Prostate gland (tissue), 2 donors: ENCODE results near the gene NEURL1B. TPM values are rescaled to one million over a fixed set of nuclear protein-coding genes. Genes with fewer than 3 reads are reported as not detected.

Source experiments
- DNase-seq: peaks from one replicate; pipeline ENCODE4 v3.0.0-alpha.2; 2019; ENCODE audit warnings: low spot score
- H3K27ac ChIP-seq, 2 donors: fragments of 200-600 bp; sonication (generic); 2 replicates each; pipeline ENCODE4 v1.5.1; 2017 to 2019
- H3K27me3 ChIP-seq: fragments of 200-600 bp; sonication (generic); replicated peaks from 2 replicates; pipeline ENCODE4 v1.5.1; 2019; ENCODE audit not compliant: insufficient read depth
- H3K36me3 ChIP-seq, 2 donors: fragments of 200-600 bp; sonication (generic); 1 replicate in 1 of 2; 2 replicates in 1 of 2; pipeline versions ENCODE4 v1.5.1 to v1.8.1; 2017 to 2019
- H3K4me1 ChIP-seq: fragments of 200-600 bp; sonication (generic); replicated peaks from 2 replicates; pipeline ENCODE4 v1.5.1; 2019
- H3K4me3 ChIP-seq, 2 donors: fragments of 200-600 bp; sonication (generic); 2 replicates each; pipeline ENCODE4 v1.5.1; 2017 to 2019
- H3K9me3 ChIP-seq: fragments of 200-600 bp; sonication (generic); 2 replicates; pipeline ENCODE4 v1.5.1; 2017
- POLR2A ChIP-seq: fragments of 450-650 bp; IDR thresholded peaks from one replicate; pipeline ENCODE4 v1.6.1; 2016; ENCODE audit warnings: antibody characterized with exemption, mild to moderate bottlenecking
- POLR2AphosphoS5 ChIP-seq: sonication (generic); formaldehyde crosslinking; IDR thresholded peaks from one replicate; pipeline ENCODE4 v1.6.1; 2017; ENCODE audit warnings: antibody characterized with exemption
- WGBS: methylation state at CpG from one replicate; pipeline ENCODE4 v1.1.5; 2018; 5-methylcytosine and 5-hydroxymethylcytosine counted together
- intact Hi-C: fragments of 100-400 bp; cut with DNase I; formaldehyde crosslinking; loops from one replicate; pipeline ENCODE4 v1.14.2; 2022
- total RNA-seq, 2 donors: library from RNA; depleted of rRNA; stranded (reverse); fragments of >200 nt; gene quantifications; one replicate each; pipeline ENCODE4 v1.1.0, GENCODE V29; 2016
- TF ChIP-seq, protein P1 (sequence below), 4 experiments: fragments of 200-600 bp in 2 of 4; fragments of 450-650 bp in 2 of 4; sonication (generic) in 2 of 4; IDR thresholded peaks; 1 replicate in 3 of 4; 2 replicates in 1 of 4; pipeline ENCODE4 v1.5.1; 2016 to 2019; ENCODE audit warnings: antibody characterized with exemption in 4 of 4, mild to moderate bottlenecking in 2 of 4, moderate library complexity in 2 of 4

NEURL1B gene
- total RNA-seq, 2 donors from 2014 or later = 23.9 to 39.9 TPM

DNA sequence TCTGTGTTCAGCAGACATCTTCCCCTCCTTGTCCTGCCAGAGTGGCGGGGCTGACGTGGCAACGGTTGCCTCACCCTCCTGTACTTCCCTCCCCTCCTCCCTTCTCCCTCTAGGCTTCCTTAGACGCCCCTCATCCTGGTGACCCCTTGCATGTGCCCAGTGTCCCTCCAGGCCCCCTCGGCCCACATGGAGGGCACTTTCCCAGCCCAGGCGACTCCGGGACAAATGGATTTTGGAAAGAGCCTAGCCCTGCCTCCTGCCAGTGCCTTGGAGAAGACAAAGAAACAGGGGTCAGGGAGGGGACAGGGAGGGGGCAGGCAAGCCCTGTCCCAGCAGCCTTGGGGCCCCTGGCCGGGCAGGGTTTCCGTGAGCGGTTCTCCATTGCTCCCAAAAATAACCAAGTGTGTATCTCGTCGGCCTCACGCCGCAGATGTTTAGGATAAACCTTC is 38.3 kb upstream of the NEURL1B start:
- intact Hi-C loops = no loop called here
- WGBS = 44% methylated on average over 14 of the region's 14 CpGs
- no peaks in the 10 kb centered on the region for H3K4me1 ChIP-seq
- TF ChIP-seq, protein P1, sequence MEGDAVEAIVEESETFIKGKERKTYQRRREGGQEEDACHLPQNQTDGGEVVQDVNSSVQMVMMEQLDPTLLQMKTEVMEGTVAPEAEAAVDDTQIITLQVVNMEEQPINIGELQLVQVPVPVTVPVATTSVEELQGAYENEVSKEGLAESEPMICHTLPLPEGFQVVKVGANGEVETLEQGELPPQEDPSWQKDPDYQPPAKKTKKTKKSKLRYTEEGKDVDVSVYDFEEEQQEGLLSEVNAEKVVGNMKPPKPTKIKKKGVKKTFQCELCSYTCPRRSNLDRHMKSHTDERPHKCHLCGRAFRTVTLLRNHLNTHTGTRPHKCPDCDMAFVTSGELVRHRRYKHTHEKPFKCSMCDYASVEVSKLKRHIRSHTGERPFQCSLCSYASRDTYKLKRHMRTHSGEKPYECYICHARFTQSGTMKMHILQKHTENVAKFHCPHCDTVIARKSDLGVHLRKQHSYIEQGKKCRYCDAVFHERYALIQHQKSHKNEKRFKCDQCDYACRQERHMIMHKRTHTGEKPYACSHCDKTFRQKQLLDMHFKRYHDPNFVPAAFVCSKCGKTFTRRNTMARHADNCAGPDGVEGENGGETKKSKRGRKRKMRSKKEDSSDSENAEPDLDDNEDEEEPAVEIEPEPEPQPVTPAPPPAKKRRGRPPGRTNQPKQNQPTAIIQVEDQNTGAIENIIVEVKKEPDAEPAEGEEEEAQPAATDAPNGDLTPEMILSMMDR (IDR thresholded peaks at IDR 0.05) = no peak
- TF ChIP-seq POLR2A = no peak
- no peak for TF ChIP-seq POLR2AphosphoS5
- H3K4me3 ChIP-seq = no peak overlapping the region
- peak overlapping the region; percentile 68 to 71 for H3K27ac ChIP-seq
- no peaks in the 10 kb centered on the region for H3K27me3 ChIP-seq
- DNase-seq = no peak
- H3K9me3 ChIP-seq = no peaks in the 10 kb centered on the region
- H3K36me3 ChIP-seq = no peaks in the 10 kb centered on the region

DNA sequence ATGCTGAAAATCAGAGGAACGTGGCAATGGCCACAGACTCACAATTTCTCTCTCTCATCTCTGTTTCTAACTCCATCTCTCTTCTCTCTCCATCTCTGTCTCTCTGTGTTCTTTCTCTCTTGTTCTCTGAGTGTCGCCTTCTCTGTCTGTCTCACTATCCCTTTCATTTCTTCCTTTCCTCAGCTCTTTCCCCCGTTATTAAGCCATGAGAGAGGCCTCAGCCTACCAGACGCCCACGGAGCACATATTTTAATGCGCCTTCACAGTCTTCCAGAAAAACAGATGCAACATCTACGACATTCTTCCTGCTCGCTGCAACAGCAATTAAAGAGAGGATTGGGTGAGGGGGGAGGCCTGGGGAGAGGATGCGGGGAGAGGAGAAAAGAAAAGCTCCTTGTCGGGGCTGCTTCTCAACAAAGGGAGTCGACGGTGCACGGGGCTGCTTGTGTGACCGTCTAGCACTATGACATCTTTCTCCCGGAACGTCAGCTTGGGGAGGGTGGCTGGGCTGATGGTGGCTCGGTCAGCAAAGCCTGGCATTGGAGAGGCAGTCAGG is 37.7 kb upstream of the NEURL1B start:
- Histone ChIP-seq H3K4me1 (no peaks in the 10 kb centered on the region), H3K36me3 (no peaks in the 10 kb centered on the region), H3K27ac (peak overlapping the region; percentile 68 to 71), H3K9me3 (no peaks in the 10 kb centered on the region), H3K4me3 (no peak overlapping the region), H3K27me3 (no peaks in the 10 kb centered on the region)
- TF ChIP-seq, protein P1 (IDR thresholded peaks at IDR 0.05) = no peak
- TF ChIP-seq POLR2AphosphoS5 (no peak), POLR2A (no peak)
- DNase-seq = no peak
- WGBS = 36% methylated on average over 17 of the region's 17 CpGs
- intact Hi-C loops = no loop called here

DNA sequence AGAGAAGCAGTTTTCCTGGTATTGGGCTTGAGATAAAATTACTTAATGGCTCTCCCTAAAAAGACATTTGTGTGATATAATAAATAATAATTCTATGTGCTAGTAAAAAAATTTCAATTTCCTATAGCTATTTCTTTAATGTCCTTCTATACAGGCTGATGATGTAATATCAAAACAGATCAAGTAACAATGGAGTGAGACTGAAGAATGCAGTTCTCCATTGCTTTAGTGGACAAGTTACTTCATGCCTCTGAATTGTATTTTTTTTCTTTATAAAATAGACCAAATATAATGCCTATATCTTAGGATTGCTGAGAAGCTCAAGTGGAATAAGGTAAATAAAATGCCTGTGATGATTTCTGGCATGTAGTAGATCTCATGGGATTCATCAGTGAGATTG is 35.6 kb upstream of the NEURL1B start:
- Histone ChIP-seq H3K4me3 (no peak overlapping the region), H3K9me3 (no peaks in the 10 kb centered on the region), H3K27me3 (no peaks in the 10 kb centered on the region), H3K36me3 (no peaks in the 10 kb centered on the region), H3K4me1 (no peaks in the 10 kb centered on the region), H3K27ac (no peak overlapping the region)
- TF ChIP-seq, protein P1 (IDR thresholded peaks at IDR 0.05) = no peak
- TF ChIP-seq POLR2A = no peak
- no peak for TF ChIP-seq POLR2AphosphoS5
- intact Hi-C loops = no loop called here
- no peak for DNase-seq

DNA sequence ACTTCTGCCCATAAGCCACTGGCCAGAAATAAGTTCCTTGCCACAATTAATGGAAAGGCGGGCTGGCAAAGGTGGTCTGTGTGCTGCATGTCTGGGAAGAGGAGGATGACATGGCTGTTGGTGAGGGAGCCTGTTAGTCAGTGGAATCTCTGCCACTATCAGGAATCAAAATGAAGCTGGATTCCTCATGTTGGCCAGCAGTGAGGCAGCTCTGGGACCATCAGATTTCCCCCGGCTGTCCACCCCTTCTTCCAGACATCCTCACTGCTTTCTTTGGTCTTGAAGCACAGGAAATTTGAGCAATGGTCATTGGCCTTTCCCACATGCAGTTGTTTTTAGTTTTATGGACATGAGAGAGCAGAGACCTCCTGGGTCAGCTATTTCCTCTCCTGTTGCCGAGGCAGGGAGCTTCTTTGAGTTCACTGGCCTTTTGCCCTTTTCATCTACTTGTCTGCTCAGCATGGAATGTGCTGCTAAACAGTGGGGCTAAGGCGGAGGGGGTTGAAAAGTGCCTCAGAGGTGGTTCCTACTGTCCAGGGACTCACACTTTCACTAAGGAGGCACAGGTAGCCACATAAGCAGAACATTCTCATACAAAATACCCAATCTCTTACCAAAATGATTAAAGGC is 34.8 kb upstream of the NEURL1B start:
- H3K9me3 ChIP-seq = no peaks in the 10 kb centered on the region
- TF ChIP-seq POLR2A (no peak), POLR2AphosphoS5 (no peak)
- TF ChIP-seq, protein P1 (IDR thresholded peaks at IDR 0.05) = no peak
- intact Hi-C loops = no loop called here
- H3K4me3 ChIP-seq = no peak overlapping the region
- no peak overlapping the region for H3K27ac ChIP-seq
- H3K36me3 ChIP-seq = no peaks in the 10 kb centered on the region
- H3K27me3 ChIP-seq = no peaks in the 10 kb centered on the region
- no peak for DNase-seq
- H3K4me1 ChIP-seq = no peaks in the 10 kb centered on the region
- 74% methylated on average over 4 of the region's 4 CpGs for WGBS

DNA sequence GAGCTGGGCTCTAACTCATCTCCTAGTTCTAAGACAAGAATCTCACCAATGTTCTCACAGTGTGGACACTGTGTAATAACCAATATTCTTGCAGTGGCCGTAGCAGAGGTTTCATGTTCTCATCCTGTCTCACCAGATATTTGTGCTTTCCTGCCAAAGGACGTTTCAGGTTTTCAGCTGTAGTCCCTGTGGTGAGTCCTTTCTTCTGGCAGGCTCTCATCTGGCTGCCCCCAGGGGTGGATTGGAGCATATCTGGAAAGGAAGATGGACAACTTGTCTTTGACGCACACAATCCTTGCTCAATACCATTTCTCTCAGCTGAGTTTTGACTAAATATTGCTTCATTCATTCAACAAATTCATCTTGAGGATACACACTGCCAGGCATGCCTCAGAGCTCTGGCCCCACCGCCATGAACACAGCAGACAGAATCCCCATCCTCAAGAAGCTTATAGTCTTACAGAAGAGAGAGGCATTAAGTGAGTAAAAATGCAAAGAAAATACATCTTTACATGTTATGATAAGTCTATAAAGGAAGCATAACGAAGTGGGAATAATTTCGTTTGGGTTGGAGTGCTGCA is 33.8 kb upstream of the NEURL1B start:
- TF ChIP-seq POLR2AphosphoS5 (no peak), POLR2A (no peak)
- TF ChIP-seq, protein P1 (IDR thresholded peaks at IDR 0.05) = no peak
- WGBS = 66% methylated on average over 6 of the region's 6 CpGs

More for the DNA sequence above, 33.8 kb upstream of the NEURL1B start:
- H3K27ac ChIP-seq = no peak overlapping the region
- DNase-seq = no peak
- no peaks in the 10 kb centered on the region for H3K4me1 ChIP-seq
- no peaks in the 10 kb centered on the region for H3K27me3 ChIP-seq
- H3K4me3 ChIP-seq = no peak overlapping the region
- no peaks in the 10 kb centered on the region for H3K36me3 ChIP-seq
- intact Hi-C loops = no loop called here
- H3K9me3 ChIP-seq = no peaks in the 10 kb centered on the region
